Aorta (tissue), 5 donors: Measurements from ENCODE around the gene RRP36. TPM values are rescaled to one million over a fixed set of nuclear protein-coding genes. Genes with fewer than 3 reads are reported as not detected.

ENCODE experiments used
- ATAC-seq: fragments of 200-7000 bp; cut with Tn5 transposase; one replicate; pipeline ENCODE4 v1.9.1; 2022; ENCODE audit warnings: moderate library complexity; ENCODE audit not compliant: low FRiP score
- DNase-seq, 2 donors: peaks; one replicate each; pipeline ENCODE4 v3.0.0-alpha.2; 2020
- H3K27ac ChIP-seq, 2 donors: one replicate each; pipeline ENCODE4 v1.5.1; 2013; ENCODE audit warnings: low read length in 2 of 2, mild to moderate bottlenecking in 2 of 2, moderate library complexity in 2 of 2, control low read depth in 1 of 2, inconsistent platforms in 1 of 2, low read depth in 1 of 2
- H3K27me3 ChIP-seq, 2 donors: one replicate each; pipeline ENCODE4 v1.6.1; 2013; ENCODE audit warnings: control low read depth in 1 of 2, low read length in 1 of 2, mild to moderate bottlenecking in 1 of 2, moderate library complexity in 1 of 2; ENCODE audit not compliant: insufficient read depth in 2 of 2, control insufficient read depth in 1 of 2
- H3K36me3 ChIP-seq, 2 donors: one replicate each; pipeline ENCODE4 v1.6.1; 2013; ENCODE audit warnings: control low read depth in 1 of 2, low read length in 1 of 2, mild to moderate bottlenecking in 1 of 2; ENCODE audit not compliant: insufficient read depth in 2 of 2, control insufficient read depth in 1 of 2
- H3K4me1 ChIP-seq, 2 donors: one replicate each; pipeline ENCODE4 v1.6.1; 2013; ENCODE audit warnings: low read length in 2 of 2, control low read depth in 1 of 2, mild to moderate bottlenecking in 1 of 2, moderate library complexity in 1 of 2; ENCODE audit not compliant: insufficient read depth in 2 of 2, control insufficient read depth in 1 of 2
- H3K4me3 ChIP-seq, 2 donors: one replicate each; pipeline ENCODE4 v1.5.1; 2013; ENCODE audit warnings: low read length in 2 of 2, control low read depth in 1 of 2, mild to moderate bottlenecking in 1 of 2
- H3K9me3 ChIP-seq: one replicate; pipeline ENCODE4 v1.6.1; 2013; ENCODE audit warnings: mild to moderate bottlenecking, low read length; ENCODE audit not compliant: control insufficient read depth
- WGBS, 2 donors: extraction: QIAGEN DNeasy Blood & Tissue Kit; methylation state at CpG; one replicate each; pipeline ENCODE4 v1.1.7; 2013; 5-methylcytosine and 5-hydroxymethylcytosine counted together
- intact Hi-C, 2 donors: fragments of 100-400 bp; cut with DNase I; formaldehyde crosslinking; loops; one replicate each; pipeline versions ENCODE4 v1.14.2 to v1.15.0; 2022
- long read RNA-seq, 2 donors: library from polyadenylated mRNA; unstranded; transcript quantifications; one replicate each; pipeline ENCODE4 v2.0.0, GENCODE V29; 2020 to 2021
- polyA plus RNA-seq, 2 donors: library from polyadenylated mRNA; stranded (reverse); fragments of 200-250 nt; gene quantifications; one replicate each; pipeline ENCODE4 v1.2.3, GENCODE V29; 2013
- total RNA-seq, 2 donors: library from RNA; stranded (reverse); fragmentation: NEBNext Ultra II Directional; extraction: Animal tissue kit (Norgen Biotek cat#: 25700); gene quantifications; one replicate each; pipeline ENCODE4 v1.2.1, GENCODE V29; 2021
- donor health status: healthy with polysubstance abuse.
- donor health status: Bipolar disorder and iron deficiency.
- donor health status: DM: no; HTN: no; CAD: no.
- donor health status: DM: no; HTN: no; CAD: no.
- donor health status: DM: yes; HTN: yes; CAD: no.

RRP36 gene
- total RNA-seq: 10 to 100 TPM; 36.7 to 41.1 TPM
- 10 to 100 TPM; 29.6 to 40.5 TPM for polyA plus RNA-seq
- long read RNA-seq, donor 1, partial matches to known transcripts: 1 of 4 reads
- long read RNA-seq, donor 1, other reads (novel, unspliced or antisense): 3 of 4 reads
- long read RNA-seq, donor 2, transcript RRP36-201 (7 exons, 1,159 nt): major isoform, 12 of 18 reads
- long read RNA-seq, donor 2, partial matches to known transcripts: 0 of 18 reads
- long read RNA-seq, donor 2, other reads (novel, unspliced or antisense): 6 of 18 reads

GRCh38 chr6:43021270-43022047, at the start of gene RRP36:
TSS of gene RRP36 (plus strand) at chr6:43021623. CDS start at chr6:43021655, 32 bp downstream.
- 1% methylated on average over 56 of the region's 56 CpGs for WGBS, 2 donors
- Histone ChIP-seq H3K4me1 (no peaks in the 10 kb centered on the region), H3K4me3 (peak within 1 kb of the TSS; percentile 71 to 91), H3K9me3 (no peaks in the 10 kb centered on the region), H3K27ac (peak within 1 kb of the TSS; percentile 70 to 78), H3K27me3 (no peaks in the 10 kb centered on the region), H3K36me3 (no peaks in the 10 kb centered on the region)
- ATAC-seq (peak; percentile 91), DNase-seq (peak; percentile 88 to 96)
- intact Hi-C loops: no loop called here

DNA sequence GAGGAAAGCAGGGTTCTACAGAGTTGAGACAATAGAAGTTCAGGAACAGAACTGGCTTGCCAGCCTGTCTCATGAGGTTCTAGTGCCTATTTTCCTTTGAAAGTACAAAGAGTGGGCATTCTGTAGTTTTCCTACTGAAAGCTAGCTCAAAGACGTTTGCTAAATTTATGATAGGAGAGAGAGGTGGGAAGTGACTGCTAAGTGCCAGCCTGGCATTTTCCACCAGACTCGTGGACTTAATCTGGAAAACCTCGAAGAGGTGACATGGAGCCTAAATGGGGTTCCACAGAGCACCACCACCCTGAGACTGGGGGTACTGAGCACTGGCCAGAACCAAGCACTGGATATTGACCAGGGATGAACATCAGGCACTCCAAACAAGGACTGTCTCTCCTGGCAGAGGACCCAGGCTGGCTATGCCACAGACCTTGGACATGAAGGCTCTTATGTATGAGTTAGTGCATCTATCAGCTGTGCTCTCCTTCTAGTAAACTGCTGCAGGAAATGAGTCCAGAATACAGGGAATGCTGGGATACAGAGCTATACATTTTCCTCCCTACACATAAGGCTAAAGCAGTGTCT, 49.6 kb upstream of the RRP36 start:
- intact Hi-C loops: no loop called here
- Histone ChIP-seq H3K4me1 (no peaks in the 10 kb centered on the region), H3K27me3 (no peaks in the 10 kb centered on the region), H3K36me3 (peaks cover 0 to 3% of the 10 kb centered on the region in 2 donors), H3K4me3 (no peak overlapping the region), H3K9me3 (no peaks in the 10 kb centered on the region), H3K27ac (no peak overlapping the region)
- DNase-seq: no peak
- 69 to 74% methylated on average over 3 of the region's 3 CpGs for WGBS, 2 donors
- ATAC-seq: no peak

- DNase-seq: no peak
- Histone ChIP-seq H3K36me3 (no peaks in the 10 kb centered on the region), H3K9me3 (no peaks in the 10 kb centered on the region), H3K4me1 (no peaks in the 10 kb centered on the region), H3K27ac (no peak overlapping the region), H3K27me3 (no peaks in the 10 kb centered on the region), H3K4me3 (no peak overlapping the region)
- intact Hi-C loops: no loop called here
- no peak for ATAC-seq
- WGBS, 2 donors: 89 to 91% methylated on average over 3 of the region's 3 CpGs
Measured at GRCh38 chr6:42973926-42974325, 47.5 kb upstream of the RRP36 start.

GRCh38 chr6:42974919-42975505, 46.4 kb upstream of the RRP36 start:
- Histone ChIP-seq H3K9me3 (no peaks in the 10 kb centered on the region), H3K27me3 (no peaks in the 10 kb centered on the region), H3K4me1 (no peaks in the 10 kb centered on the region), H3K36me3 (no peaks in the 10 kb centered on the region), H3K27ac (no peak overlapping the region), H3K4me3 (no peak overlapping the region)
- WGBS, 2 donors: 81 to 82% methylated on average over 5 of the region's 5 CpGs
- intact Hi-C loops: loop anchor here in 1 of 2 donors (5.0 kb wide), 2 partner anchors 37 to 43 kb away; partner anchors contain the start of genes KLHDC3 and MEA1
- DNase-seq (no peak), ATAC-seq (no peak)

- Histone ChIP-seq H3K9me3 (no peaks in the 10 kb centered on the region), H3K27ac (peak overlapping the region; percentile 72 to 83), H3K4me3 (peak overlapping the region; percentile 66 to 80), H3K4me1 (no peaks in the 10 kb centered on the region), H3K27me3 (no peaks in the 10 kb centered on the region), H3K36me3 (no peaks in the 10 kb centered on the region)
- 0% methylated on average over 16 to 28 of the region's 28 CpGs for WGBS, 2 donors
- intact Hi-C loops: loop anchor here in 1 of 2 donors (5.0 kb wide), 2 partner anchors 34 to 46 kb away; partner anchors contain the start of genes KLHDC3 and MEA1
- peak; percentile 55 for ATAC-seq
- DNase-seq: peak; percentile 58 to 80
Measured at GRCh38 chr6:42978487-42978838, 43.0 kb upstream of the RRP36 start.

GRCh38 chr6:42978839-42979522, 42.4 kb upstream of the RRP36 start, which contains the start of gene PEX6:
TSS of gene PEX6 (minus strand) at chr6:42979181. CDS start at chr6:42979150, 31 bp downstream.
- DNase-seq: peak; percentile 95 to 97
- H3K36me3 ChIP-seq: no peaks in the 10 kb centered on the region
- ATAC-seq: peak; percentile 94
- H3K27me3 ChIP-seq: no peaks in the 10 kb centered on the region
- WGBS, 2 donors: 0 to 1% methylated on average over 45 to 59 of the region's 59 CpGs
- H3K4me1 ChIP-seq: no peaks in the 10 kb centered on the region
- H3K9me3 ChIP-seq: no peaks in the 10 kb centered on the region
- peak within 1 kb of the TSS; percentile 66 to 80 for H3K4me3 ChIP-seq
- H3K27ac ChIP-seq: peak within 1 kb of the TSS; percentile 72 to 83
- intact Hi-C loops: loop anchor here in 1 of 2 donors (5.0 kb wide), 2 partner anchors 33 to 47 kb away; partner anchors contain the start of genes KLHDC3 and MEA1

- WGBS, 2 donors: 38 to 40% methylated on average over 9 of the region's 9 CpGs
- H3K9me3 ChIP-seq: no peaks in the 10 kb centered on the region
- DNase-seq (no peak), ATAC-seq (no peak)
- no peaks in the 10 kb centered on the region for H3K36me3 ChIP-seq
- intact Hi-C loops: loop anchor here in 1 of 2 donors (5.0 kb wide), 2 partner anchors 33 to 47 kb away; partner anchors contain the start of genes KLHDC3 and MEA1
- no peaks in the 10 kb centered on the region for H3K4me1 ChIP-seq
- H3K27ac ChIP-seq: peak overlapping the region in 1 of 2 donors; percentile 72
- no peaks in the 10 kb centered on the region for H3K27me3 ChIP-seq
- peak overlapping the region; percentile 19 to 80 for H3K4me3 ChIP-seq
Measured at GRCh38 chr6:42979523-42980177, 41.8 kb upstream of the RRP36 start.
